ENCODE results near the gene VAT1L.

VAT1L gene

GRCh38 chr16:77836801-77837200 is 48.4 kb downstream of the VAT1L start:
- DNase-seq = no peak

GRCh38 chr16:77838597-77839255 is 50.4 kb downstream of the VAT1L start:
- no peak for DNase-seq

- DNase-seq = no peak
These were observed 51.7 kb downstream of the VAT1L start for GRCh38 chr16:77840093-77840492.

- DNase-seq = no peak
These were observed 52.5 kb downstream of the VAT1L start for GRCh38 chr16:77840673-77841501.

GRCh38 chr16:77841502-77841763 is 53.1 kb downstream of the VAT1L start:
- DNase-seq = no peak

- DNase-seq = no peak
These were observed 54.1 kb downstream of the VAT1L start for GRCh38 chr16:77842468-77842867.

- DNase-seq = no peak
These were observed 55.0 kb downstream of the VAT1L start for GRCh38 chr16:77843405-77843804.

- DNase-seq = no peak
These were observed 56.4 kb downstream of the VAT1L start for GRCh38 chr16:77844801-77845200.

GRCh38 chr16:77849646-77850258 is 61.4 kb downstream of the VAT1L start:
- DNase-seq = no peak

- no peak for DNase-seq
These were observed 62.4 kb downstream of the VAT1L start for GRCh38 chr16:77850636-77851333.

GRCh38 chr16:77853161-77853560 is 64.8 kb downstream of the VAT1L start:
- no peak for DNase-seq

GRCh38 chr16:77856438-77857160 is 68.2 kb downstream of the VAT1L start:
- no peak for DNase-seq

GRCh38 chr16:77858060-77858459 is 69.7 kb downstream of the VAT1L start:
- DNase-seq = no peak

GRCh38 chr16:77859493-77860232 is 71.3 kb downstream of the VAT1L start:
- no peak for DNase-seq

- DNase-seq = no peak
These were observed 72.6 kb downstream of the VAT1L start for GRCh38 chr16:77860953-77861352.

- no peak for DNase-seq
These were observed 74.9 kb downstream of the VAT1L start for GRCh38 chr16:77863250-77863649.

GRCh38 chr16:77866752-77867151 is 78.4 kb downstream of the VAT1L start:
- DNase-seq = no peak

GRCh38 chr16:77868052-77868451 is 79.7 kb downstream of the VAT1L start:
- no peak for DNase-seq

- peak; percentile 26 for DNase-seq
These were observed 80.1 kb downstream of the VAT1L start for GRCh38 chr16:77868478-77868877.

- DNase-seq = no peak
These were observed 81.8 kb downstream of the VAT1L start for GRCh38 chr16:77869997-77870813.

- DNase-seq = no peak
These were observed 83.6 kb downstream of the VAT1L start for GRCh38 chr16:77871932-77872331.

Measured in activated CD4-positive, alpha-beta T cell treated with anti-CD3 and anti-CD28 coated beads for 48 hours (primary cell).